ENCODE measurements around the gene UAP1L1.

The UAP1L1 gene

DNA sequence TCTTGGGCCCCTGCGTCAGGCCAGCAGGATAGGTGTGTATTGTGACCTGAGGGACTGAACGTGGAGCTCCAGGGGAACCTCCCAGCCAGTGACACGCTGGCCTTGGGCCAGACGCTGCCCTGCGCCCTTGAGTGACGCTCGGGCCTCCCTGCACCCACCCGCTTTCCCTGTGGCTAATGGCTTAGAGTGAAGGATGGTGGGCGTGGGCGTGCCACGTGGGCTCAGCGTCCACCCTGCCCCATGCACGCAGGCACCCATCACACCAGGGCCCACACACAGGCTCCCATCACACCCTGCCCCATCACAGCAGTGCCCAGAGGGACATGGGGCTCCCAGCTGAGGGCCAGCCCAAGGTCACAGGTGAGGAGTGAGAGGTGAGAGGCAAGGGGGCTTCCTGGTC lies 40.3 kb upstream of the UAP1L1 start:
- TF ChIP-seq, protein P1, sequence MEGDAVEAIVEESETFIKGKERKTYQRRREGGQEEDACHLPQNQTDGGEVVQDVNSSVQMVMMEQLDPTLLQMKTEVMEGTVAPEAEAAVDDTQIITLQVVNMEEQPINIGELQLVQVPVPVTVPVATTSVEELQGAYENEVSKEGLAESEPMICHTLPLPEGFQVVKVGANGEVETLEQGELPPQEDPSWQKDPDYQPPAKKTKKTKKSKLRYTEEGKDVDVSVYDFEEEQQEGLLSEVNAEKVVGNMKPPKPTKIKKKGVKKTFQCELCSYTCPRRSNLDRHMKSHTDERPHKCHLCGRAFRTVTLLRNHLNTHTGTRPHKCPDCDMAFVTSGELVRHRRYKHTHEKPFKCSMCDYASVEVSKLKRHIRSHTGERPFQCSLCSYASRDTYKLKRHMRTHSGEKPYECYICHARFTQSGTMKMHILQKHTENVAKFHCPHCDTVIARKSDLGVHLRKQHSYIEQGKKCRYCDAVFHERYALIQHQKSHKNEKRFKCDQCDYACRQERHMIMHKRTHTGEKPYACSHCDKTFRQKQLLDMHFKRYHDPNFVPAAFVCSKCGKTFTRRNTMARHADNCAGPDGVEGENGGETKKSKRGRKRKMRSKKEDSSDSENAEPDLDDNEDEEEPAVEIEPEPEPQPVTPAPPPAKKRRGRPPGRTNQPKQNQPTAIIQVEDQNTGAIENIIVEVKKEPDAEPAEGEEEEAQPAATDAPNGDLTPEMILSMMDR (conservative IDR thresholded peaks at IDR 0.05; ENCODE audit: control insufficient read depth, insufficient read depth, low read depth, low read length): no peak

DNA sequence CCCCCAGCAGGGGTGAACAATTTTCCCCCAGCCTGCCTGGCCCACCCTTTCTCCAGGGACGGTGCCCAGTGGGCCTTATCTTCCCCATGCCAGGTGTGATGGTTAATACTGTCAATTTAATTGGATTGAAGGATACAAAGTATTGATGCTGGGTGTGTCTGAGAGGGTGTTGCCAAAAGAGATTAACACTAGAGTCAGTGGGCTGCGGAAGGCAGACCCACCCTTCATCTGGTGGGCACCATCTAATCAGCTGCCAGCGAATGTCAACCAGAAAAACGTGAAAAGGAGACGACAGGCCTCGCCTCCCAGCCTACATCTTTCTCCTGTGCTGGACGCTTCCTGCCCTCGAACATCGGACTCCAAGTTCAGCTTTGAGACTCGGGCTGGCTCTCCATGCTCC lies 39.8 kb upstream of the UAP1L1 start:
- no peak for DNase-seq (ENCODE audit: low read depth)
- H3K4me3 ChIP-seq (ENCODE audit: control insufficient read depth, low read depth, low read length): no peak overlapping the region
- TF ChIP-seq, protein P1 (conservative IDR thresholded peaks at IDR 0.05; ENCODE audit: control insufficient read depth, insufficient read depth, low read depth, low read length): no peak

More for the DNA sequence above, 40.3 kb upstream of the UAP1L1 start:
- H3K4me3 ChIP-seq (ENCODE audit: control insufficient read depth, low read depth, low read length): no peak overlapping the region
- no peak for DNase-seq (ENCODE audit: low read depth)

DNA sequence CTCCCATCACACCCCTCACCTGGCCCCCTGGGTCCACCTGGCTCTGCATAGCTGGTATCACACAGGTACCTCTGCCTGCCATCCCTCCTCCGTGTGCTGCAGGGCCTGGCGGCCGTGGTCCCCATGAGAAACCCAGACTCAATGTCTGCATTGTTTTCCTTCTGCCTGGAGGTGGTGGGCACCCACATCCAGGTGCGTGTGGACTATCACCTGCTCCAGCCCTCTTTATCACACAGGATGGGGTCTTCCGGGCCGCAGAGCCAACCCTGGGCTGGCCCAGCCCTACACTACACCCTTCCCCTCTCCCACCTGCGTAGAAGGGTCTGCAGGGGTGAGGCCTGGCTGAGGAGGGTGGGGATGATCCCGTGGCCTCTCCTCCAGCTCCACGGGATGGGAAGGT lies 38.4 kb upstream of the UAP1L1 start:
- H3K4me3 ChIP-seq (ENCODE audit: control insufficient read depth, low read depth, low read length): no peak overlapping the region
- TF ChIP-seq, protein P1 (conservative IDR thresholded peaks at IDR 0.05; ENCODE audit: control insufficient read depth, insufficient read depth, low read depth, low read length): no peak
- no peak for DNase-seq (ENCODE audit: low read depth)

DNA sequence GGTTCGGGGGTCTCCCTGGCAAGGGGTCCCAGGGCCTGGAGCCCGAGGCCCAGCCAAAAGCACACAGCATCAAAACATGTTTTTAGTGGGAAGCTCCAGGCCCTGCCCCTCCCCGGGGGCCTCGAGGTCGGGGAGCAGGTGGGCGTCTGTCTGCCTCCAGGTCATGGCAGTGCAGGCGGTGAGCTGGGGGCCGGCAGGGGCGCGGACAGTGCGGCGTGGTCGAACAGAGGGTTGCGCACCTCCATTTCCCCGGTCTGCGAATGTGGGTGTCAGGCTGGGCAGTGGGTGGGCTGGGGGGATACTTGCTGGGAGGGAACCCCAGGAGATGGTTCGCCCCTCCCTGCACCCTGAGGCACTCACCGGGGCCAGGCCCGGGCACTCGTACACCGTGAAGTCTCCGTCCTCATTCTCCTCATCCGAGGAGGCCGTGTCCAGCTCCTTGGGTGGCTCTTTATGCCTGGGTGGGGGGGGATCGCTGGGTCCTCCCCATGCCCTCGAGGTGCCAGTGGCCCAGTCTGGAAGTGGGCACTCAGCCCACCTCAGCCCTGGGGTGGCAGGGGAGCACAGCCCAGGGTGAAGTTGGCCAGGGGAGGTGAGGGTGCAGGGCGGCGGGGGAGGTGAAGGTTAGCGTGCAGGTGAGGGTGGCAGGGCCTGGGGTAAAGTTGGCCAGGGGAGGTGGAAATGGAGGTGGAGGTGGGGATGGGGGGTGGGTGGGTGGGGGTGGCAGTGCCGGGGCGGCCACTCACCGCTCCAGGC lies 37.5 kb upstream of the UAP1L1 start:
- TF ChIP-seq, protein P1 (conservative IDR thresholded peaks at IDR 0.05; ENCODE audit: control insufficient read depth, insufficient read depth, low read depth, low read length): no peak
- DNase-seq (ENCODE audit: low read depth): no peak
- no peak overlapping the region for H3K4me3 ChIP-seq (ENCODE audit: control insufficient read depth, low read depth, low read length)

DNA sequence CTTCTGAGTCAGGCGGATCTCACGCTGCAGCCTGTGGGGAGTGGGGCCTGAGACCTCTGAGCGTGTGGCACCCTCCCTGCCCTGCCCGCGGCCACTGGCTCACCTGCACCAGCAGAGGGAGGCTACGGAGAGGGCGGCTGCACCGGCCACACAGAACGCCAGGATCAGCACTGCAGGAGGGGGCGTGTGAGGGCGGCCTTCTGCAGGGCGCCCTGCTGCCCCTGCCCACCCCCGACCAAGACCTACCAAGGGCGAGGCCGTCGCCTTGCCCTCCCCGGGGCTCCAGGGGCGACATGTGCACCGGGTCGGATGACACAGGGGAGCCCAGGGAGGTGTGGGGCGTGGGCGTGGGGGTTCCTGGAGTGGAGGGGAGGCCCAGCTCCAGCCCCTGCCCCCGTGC lies 36.7 kb upstream of the UAP1L1 start:
- TF ChIP-seq, protein P1 (conservative IDR thresholded peaks at IDR 0.05; ENCODE audit: control insufficient read depth, insufficient read depth, low read depth, low read length): no peak
- H3K4me3 ChIP-seq (ENCODE audit: control insufficient read depth, low read depth, low read length): no peak overlapping the region
- DNase-seq (ENCODE audit: low read depth): no peak

DNA sequence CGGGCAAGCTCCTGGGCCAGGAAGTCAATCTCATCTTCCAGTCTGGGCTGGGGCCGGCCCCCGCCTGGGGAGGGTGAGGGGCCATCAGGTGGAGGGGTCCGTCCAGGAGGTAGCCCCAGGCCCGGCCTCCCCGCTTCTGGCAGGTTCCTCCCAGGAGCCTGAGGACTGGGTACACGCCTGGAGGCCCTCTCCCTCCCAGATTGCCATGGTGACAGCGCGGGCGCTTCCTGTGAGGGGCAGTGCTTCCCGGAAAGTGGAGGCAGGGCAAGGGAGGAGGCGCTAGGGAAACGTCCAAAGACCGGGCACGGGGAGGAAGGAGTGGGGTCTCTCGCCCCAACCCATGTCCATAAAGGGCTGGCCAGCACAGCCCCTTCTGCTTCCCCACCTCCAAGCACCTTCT lies 36.2 kb upstream of the UAP1L1 start:
- TF ChIP-seq, protein P1 (conservative IDR thresholded peaks at IDR 0.05; ENCODE audit: control insufficient read depth, insufficient read depth, low read depth, low read length): no peak
- H3K4me3 ChIP-seq (ENCODE audit: control insufficient read depth, low read depth, low read length): no peak overlapping the region
- DNase-seq (ENCODE audit: low read depth): no peak
